DMS114 treated with DMSO at 0.1 percent for 48 hours (cell line): Measurements from ENCODE around the gene PRPSAP1.
A peak's percentile ranks its signal among the peaks of the same experiment; 100 is the strongest.

Experiments
- DNase-seq: peaks from one replicate; lab custom pipeline; 2025; ENCODE audit not compliant: unreplicated experiment; lab: John Stamatoyannopoulos, UW

Gene PRPSAP1

DNA sequence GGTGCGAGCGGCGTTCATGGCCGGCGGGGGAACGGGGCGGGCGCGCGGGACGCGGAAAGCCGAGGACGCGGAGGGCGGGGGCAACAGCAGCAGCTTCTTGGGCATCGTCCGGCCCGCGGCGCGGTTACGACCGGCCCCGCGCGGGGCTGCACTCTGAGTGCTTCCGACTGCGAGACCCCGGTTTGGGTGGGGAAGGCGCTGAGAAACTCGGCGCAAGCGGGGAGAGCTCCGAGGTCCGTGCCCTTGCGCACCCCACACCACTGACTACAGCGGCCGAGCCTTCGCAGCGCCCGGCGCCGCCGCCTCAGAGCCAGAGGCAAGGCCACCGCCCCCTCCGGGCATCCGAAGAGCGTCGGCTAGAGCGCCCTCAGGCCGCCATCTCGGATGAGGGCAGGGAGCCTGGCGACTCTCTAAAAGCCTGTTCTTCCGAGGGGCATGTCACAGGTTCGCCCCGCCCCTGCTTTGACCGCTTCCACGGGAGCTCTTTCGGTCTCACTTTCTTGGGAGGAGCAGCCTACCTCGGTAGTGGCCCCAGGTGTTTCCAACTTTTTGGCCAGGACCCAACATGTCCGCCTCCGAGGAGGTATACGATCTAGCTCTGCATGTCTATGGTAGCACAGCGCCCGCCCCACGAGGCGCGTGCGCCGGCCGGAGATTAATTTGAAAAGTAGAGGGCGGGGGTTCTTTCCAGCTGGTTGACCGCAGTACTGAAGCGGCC lies at the start of gene PRPSAP1:
Gene PRPSAP1, minus strand, starts transcription at position 318 of the 718 bp plus-strand sequence. Its CDS starts 213 bp downstream, at position 105.
- peak; percentile 80 for DNase-seq

- DNase-seq: no peak
These were observed 49.0 kb upstream of the PRPSAP1 start for GRCh38 chr17:76402711-76403110.

GRCh38 chr17:76399175-76400172 lies 45.8 kb upstream of the PRPSAP1 start:
- no peak for DNase-seq

- DNase-seq: no peak
These were observed 44.9 kb upstream of the PRPSAP1 start for GRCh38 chr17:76398523-76399174.

GRCh38 chr17:76397687-76398522 lies 44.2 kb upstream of the PRPSAP1 start:
- DNase-seq: peak; percentile 36

DNA sequence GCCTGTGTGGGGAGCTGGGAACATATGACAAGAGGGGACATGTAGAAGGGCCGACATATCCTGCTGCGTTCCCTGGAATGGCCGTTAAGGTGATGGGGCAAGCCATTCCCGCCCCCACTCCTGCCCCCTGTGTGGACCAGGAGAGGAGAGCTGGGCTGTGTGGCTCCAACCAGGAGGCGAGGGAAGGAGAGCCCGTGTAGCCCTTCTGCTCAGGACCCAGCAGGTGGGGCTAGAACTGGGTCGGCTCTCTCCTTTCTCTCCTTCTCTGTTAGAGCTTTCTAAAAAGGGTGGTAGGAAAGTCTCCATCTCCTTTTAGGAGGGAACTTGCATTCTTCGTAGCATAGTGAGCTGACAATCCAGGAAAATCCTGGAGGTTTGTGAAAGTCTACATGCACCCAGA lies 43.5 kb upstream of the PRPSAP1 start:
- peak; percentile 6 for DNase-seq

GRCh38 chr17:76395980-76396379 lies 42.3 kb upstream of the PRPSAP1 start:
- DNase-seq: no peak

DNA sequence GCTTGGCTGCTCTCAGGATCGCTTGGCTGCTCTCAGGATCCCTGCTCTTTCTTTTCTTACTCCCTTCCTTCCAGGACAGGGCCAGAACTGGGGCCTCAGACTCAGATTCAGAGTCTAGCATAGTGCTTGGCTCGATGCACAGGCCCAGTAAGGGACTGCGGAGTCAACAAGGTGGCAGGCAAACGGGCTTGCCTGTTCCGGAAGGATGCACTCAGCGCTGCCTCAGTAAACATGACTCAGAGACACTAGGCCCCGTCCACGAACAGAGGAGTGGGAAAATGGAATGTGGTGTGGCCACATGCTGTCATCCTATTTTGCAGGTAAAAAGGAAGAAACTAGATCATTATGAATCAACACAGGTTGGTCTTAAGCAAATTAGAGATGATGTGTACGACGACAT lies 40.5 kb upstream of the PRPSAP1 start:
- DNase-seq: no peak

GRCh38 chr17:76391200-76391715 lies 37.5 kb upstream of the PRPSAP1 start:
- no peak for DNase-seq

DNA sequence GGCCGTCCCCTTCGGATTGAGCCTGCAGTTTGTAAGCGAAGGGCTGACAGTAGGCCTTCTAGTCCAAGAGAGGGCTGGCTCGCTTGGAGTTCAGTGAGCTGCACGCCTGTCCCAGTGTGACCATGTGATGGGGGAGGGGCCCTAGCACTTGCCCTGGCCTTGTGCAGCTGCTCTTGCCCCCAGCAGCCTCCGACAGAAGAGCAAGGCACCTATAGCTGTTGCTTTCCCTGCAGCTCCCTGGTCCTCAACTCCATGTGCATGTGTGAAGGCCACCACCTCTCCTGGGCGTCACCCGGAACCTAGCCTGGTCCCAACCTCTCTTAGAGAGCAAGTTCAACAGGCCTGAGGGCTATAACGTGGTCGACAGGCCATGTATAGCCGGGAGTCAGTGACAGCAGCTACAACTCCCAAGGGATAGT lies 36.3 kb upstream of the PRPSAP1 start:
- DNase-seq: no peak

GRCh38 chr17:76388966-76389888 lies 35.5 kb upstream of the PRPSAP1 start:
- DNase-seq: no peak

DNA sequence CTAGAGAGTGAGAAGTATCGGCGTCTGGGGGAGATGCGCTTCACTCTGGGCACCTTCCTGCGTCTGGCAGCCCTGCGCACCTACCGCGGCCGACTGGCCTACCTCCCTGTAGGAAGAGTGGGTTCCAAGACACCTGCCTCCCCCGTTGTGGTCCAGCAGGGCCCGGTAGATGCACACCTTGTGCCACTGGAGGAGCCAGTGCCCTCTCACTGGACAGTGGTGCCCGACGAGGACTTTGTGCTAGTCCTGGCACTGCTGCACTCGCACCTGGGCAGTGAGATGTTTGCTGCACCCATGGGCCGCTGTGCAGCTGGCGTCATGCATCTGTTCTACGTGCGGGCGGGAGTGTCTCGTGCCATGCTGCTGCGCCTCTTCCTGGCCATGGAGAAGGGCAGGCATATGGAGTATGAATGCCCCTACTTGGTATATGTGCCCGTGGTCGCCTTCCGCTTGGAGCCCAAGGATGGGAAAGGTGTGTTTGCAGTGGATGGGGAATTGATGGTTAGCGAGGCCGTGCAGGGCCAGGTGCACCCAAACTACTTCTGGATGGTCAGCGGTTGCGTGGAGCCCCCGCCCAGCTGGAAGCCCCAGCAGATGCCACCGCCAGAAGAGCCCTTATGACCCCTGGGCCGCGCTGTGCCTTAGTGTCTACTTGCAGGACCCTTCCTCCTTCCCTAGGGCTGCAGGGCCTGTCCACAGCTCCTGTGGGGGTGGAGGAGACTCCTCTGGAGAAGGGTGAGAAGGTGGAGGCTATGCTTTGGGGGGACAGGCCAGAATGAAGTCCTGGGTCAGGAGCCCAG lies 33.5 kb upstream of the PRPSAP1 start:
- no peak for DNase-seq

DNA sequence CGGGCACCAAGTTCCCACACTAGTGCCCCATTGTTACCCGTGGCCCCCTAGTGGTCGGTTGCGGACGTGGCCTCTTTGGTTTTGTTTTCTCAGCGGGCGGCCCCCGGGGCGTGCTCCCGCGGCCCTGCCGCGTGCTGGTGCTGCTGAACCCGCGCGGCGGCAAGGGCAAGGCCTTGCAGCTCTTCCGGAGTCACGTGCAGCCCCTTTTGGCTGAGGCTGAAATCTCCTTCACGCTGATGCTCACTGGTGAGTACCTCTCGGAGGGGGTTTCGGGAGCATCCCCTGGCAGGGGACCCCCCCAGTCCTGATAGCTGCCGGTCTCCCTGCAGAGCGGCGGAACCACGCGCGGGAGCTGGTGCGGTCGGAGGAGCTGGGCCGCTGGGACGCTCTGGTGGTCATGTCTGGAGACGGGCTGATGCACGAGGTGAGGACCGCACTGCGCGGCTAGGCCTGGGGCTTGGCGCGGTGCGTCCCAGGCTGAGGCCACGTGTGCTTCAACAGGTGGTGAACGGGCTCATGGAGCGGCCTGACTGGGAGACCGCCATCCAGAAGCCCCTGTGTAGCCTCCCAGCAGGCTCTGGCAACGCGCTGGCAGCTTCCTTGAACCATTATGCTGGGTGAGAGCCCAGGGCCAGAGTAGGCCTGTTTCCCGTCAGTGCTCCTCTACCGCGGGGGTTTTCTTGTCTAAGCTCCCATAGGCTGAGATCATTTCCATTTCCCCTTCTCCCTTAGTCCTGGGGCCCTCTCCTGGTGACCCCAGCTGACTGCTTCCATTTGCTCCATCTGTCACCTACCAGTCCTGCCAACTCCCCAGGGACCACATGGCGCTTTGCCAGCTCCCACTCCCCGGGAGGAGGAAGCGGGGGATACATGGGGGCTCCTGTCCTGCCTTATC lies 32.4 kb upstream of the PRPSAP1 start:
- peak; percentile 49 for DNase-seq

- DNase-seq: no peak
These were observed 31.5 kb upstream of the PRPSAP1 start for GRCh38 chr17:76384987-76385891.

DNA sequence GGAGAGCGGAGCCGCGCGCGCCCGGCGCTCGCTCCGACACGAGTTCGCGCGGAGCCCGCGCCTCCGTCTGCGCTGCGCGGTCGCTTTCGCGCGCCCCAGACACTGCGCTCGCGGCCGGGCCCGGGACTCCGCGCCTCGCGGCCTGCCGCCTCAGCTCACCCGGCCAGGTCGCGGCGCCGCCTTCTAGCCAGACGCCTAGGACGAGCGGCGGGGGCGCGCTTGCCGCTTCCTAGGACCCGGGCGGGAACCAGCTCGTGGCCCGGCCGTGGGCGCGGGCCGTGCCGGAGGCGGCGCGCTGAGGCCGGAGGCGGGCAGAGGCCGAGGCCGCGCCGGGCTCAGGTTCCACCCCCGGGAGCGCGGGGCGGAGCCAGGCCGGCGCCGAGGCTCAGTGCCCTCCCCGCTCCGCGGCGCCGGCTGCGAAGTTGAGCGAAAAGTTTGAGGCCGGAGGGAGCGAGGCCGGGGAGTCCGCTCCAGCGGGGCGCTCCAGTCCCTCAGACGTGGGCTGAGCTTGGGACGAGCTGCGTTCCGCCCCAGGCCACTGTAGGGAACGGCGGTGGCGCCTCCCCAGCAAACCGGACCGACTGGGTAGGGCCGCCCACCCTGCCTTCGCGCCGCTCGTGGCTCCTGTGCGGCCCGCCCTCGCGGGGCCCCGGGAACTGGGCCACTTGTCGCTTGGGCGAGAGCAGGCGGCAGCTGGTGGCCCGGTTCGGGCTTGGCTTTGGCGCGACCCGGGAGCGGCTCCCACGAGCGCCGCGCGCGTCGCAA lies 30.7 kb upstream of the PRPSAP1 start, which contains the start of gene SPHK1:
Gene SPHK1, plus strand, starts transcription at position 388 of the 765 bp plus-strand sequence. CDS start 1,036 bp downstream, outside the sequence.
- peak; percentile 43 for DNase-seq
